ENCODE results near the gene SOBP. TPM values are rescaled to one million over a fixed set of nuclear protein-coding genes. Genes with fewer than 3 reads are reported as not detected.

Gene SOBP
- total and polyA plus RNA-seq, 2 experiments from 2014 or later: 1.5 to 3.0 TPM

DNA sequence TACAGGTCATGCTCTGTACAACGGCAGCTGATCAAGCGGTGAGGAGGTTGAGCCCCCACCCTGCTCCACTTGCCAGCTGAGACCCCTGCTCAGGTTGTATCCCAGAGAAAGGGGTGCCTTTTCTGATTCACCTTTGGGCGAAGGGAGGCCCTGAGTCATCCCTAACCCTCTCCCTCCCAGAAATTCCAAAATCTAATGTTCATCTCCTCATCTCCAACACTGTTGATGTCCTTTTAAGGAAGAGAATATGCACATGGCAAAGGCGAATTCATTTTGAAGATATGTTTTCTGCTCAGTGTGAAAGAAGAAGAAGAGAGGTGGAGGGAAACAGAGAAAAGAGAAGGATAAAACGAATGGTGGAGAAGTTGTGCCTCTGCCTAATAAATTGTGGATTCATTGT is 213.7 kb downstream of the SOBP start:
- H3K27ac ChIP-seq (ENCODE audit: low read depth): no peak overlapping the region
- ATAC-seq: no peak
- Mint-ChIP-seq H3K36me3 (ENCODE audit: low read depth) (no peaks in the 10 kb centered on the region), H3K9me3 (no peaks in the 10 kb centered on the region), H3K4me3 (no peak overlapping the region), H3K4me1 (peaks cover 29% of the 10 kb centered on the region), H3K27ac (no peak overlapping the region), H3K27me3 (ENCODE audit: insufficient read depth, low read depth, poor library complexity) (peaks cover 3% of the 10 kb centered on the region)
- peaks cover 5% of the 10 kb centered on the region; the same call in 1 of the 2 replicates for H3K9me2 ChIP-seq (ENCODE audit: insufficient read depth)
- no peak for DNase-seq (ENCODE audit: low spot score)
- H3K79me2 ChIP-seq (replicated peaks; ENCODE audit: insufficient read depth): no peaks in the 10 kb centered on the region
- H3K27me3 ChIP-seq (ENCODE audit: insufficient read depth): no peaks in the 10 kb centered on the region
- H3K36me3 ChIP-seq (ENCODE audit: insufficient read depth): no peaks in the 10 kb centered on the region
- H3K4me3 ChIP-seq: no peak overlapping the region
- H4K20me1 ChIP-seq (replicated peaks; ENCODE audit: insufficient read depth): no peaks in the 10 kb centered on the region
- no peak overlapping the region for H2AFZ ChIP-seq
- H3K4me2 ChIP-seq: no peak overlapping the region
- TF ChIP-seq EZH2phosphoT487 (IDR thresholded peaks at IDR 0.05; ENCODE audit: unreplicated experiment): no peak
- TF ChIP-seq, protein P1, sequence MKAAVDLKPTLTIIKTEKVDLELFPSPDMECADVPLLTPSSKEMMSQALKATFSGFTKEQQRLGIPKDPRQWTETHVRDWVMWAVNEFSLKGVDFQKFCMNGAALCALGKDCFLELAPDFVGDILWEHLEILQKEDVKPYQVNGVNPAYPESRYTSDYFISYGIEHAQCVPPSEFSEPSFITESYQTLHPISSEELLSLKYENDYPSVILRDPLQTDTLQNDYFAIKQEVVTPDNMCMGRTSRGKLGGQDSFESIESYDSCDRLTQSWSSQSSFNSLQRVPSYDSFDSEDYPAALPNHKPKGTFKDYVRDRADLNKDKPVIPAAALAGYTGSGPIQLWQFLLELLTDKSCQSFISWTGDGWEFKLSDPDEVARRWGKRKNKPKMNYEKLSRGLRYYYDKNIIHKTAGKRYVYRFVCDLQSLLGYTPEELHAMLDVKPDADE (IDR thresholded peaks at IDR 0.05): no peak
- TF ChIP-seq, protein P2, sequence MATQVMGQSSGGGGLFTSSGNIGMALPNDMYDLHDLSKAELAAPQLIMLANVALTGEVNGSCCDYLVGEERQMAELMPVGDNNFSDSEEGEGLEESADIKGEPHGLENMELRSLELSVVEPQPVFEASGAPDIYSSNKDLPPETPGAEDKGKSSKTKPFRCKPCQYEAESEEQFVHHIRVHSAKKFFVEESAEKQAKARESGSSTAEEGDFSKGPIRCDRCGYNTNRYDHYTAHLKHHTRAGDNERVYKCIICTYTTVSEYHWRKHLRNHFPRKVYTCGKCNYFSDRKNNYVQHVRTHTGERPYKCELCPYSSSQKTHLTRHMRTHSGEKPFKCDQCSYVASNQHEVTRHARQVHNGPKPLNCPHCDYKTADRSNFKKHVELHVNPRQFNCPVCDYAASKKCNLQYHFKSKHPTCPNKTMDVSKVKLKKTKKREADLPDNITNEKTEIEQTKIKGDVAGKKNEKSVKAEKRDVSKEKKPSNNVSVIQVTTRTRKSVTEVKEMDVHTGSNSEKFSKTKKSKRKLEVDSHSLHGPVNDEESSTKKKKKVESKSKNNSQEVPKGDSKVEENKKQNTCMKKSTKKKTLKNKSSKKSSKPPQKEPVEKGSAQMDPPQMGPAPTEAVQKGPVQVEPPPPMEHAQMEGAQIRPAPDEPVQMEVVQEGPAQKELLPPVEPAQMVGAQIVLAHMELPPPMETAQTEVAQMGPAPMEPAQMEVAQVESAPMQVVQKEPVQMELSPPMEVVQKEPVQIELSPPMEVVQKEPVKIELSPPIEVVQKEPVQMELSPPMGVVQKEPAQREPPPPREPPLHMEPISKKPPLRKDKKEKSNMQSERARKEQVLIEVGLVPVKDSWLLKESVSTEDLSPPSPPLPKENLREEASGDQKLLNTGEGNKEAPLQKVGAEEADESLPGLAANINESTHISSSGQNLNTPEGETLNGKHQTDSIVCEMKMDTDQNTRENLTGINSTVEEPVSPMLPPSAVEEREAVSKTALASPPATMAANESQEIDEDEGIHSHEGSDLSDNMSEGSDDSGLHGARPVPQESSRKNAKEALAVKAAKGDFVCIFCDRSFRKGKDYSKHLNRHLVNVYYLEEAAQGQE (IDR thresholded peaks at IDR 0.05; ENCODE audit: unreplicated experiment): no peak
- TF ChIP-seq ZNF331 (CRISPR knock-in tag; IDR thresholded peaks at IDR 0.05; ENCODE audit: low read depth): no peak
- no peak for TF ChIP-seq NANOG (IDR thresholded peaks at IDR 0.05; ENCODE audit: borderline replicate concordance)
- TF ChIP-seq, protein P3, sequence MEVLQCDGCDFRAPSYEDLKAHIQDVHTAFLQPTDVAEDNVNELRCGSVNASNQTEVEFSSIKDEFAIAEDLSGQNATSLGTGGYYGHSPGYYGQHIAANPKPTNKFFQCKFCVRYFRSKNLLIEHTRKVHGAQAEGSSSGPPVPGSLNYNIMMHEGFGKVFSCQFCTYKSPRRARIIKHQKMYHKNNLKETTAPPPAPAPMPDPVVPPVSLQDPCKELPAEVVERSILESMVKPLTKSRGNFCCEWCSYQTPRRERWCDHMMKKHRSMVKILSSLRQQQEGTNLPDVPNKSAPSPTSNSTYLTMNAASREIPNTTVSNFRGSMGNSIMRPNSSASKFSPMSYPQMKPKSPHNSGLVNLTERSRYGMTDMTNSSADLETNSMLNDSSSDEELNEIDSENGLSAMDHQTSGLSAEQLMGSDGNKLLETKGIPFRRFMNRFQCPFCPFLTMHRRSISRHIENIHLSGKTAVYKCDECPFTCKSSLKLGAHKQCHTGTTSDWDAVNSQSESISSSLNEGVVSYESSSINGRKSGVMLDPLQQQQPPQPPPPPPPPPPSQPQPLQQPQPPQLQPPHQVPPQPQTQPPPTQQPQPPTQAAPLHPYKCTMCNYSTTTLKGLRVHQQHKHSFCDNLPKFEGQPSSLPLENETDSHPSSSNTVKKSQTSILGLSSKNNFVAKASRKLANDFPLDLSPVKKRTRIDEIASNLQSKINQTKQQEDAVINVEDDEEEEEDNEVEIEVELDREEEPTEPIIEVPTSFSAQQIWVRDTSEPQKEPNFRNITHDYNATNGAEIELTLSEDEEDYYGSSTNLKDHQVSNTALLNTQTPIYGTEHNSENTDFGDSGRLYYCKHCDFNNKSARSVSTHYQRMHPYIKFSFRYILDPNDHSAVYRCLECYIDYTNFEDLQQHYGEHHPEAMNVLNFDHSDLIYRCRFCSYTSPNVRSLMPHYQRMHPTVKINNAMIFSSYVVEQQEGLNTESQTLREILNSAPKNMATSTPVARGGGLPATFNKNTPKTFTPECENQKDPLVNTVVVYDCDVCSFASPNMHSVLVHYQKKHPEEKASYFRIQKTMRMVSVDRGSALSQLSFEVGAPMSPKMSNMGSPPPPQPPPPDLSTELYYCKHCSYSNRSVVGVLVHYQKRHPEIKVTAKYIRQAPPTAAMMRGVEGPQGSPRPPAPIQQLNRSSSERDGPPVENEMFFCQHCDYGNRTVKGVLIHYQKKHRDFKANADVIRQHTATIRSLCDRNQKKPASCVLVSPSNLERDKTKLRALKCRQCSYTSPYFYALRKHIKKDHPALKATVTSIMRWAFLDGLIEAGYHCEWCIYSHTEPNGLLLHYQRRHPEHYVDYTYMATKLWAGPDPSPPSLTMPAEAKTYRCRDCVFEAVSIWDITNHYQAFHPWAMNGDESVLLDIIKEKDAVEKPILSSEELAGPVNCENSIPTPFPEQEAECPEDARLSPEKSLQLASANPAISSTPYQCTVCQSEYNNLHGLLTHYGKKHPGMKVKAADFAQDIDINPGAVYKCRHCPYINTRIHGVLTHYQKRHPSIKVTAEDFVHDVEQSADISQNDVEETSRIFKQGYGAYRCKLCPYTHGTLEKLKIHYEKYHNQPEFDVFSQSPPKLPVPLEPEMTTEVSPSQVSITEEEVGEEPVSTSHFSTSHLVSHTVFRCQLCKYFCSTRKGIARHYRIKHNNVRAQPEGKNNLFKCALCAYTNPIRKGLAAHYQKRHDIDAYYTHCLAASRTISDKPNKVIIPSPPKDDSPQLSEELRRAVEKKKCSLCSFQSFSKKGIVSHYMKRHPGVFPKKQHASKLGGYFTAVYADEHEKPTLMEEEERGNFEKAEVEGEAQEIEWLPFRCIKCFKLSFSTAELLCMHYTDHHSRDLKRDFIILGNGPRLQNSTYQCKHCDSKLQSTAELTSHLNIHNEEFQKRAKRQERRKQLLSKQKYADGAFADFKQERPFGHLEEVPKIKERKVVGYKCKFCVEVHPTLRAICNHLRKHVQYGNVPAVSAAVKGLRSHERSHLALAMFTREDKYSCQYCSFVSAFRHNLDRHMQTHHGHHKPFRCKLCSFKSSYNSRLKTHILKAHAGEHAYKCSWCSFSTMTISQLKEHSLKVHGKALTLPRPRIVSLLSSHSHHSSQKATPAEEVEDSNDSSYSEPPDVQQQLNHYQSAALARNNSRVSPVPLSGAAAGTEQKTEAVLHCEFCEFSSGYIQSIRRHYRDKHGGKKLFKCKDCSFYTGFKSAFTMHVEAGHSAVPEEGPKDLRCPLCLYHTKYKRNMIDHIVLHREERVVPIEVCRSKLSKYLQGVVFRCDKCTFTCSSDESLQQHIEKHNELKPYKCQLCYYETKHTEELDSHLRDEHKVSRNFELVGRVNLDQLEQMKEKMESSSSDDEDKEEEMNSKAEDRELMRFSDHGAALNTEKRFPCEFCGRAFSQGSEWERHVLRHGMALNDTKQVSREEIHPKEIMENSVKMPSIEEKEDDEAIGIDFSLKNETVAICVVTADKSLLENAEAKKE (CRISPR knock-in tag; IDR thresholded peaks at IDR 0.05): no peak
- TF ChIP-seq, protein P4, sequence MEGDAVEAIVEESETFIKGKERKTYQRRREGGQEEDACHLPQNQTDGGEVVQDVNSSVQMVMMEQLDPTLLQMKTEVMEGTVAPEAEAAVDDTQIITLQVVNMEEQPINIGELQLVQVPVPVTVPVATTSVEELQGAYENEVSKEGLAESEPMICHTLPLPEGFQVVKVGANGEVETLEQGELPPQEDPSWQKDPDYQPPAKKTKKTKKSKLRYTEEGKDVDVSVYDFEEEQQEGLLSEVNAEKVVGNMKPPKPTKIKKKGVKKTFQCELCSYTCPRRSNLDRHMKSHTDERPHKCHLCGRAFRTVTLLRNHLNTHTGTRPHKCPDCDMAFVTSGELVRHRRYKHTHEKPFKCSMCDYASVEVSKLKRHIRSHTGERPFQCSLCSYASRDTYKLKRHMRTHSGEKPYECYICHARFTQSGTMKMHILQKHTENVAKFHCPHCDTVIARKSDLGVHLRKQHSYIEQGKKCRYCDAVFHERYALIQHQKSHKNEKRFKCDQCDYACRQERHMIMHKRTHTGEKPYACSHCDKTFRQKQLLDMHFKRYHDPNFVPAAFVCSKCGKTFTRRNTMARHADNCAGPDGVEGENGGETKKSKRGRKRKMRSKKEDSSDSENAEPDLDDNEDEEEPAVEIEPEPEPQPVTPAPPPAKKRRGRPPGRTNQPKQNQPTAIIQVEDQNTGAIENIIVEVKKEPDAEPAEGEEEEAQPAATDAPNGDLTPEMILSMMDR (conservative IDR thresholded peaks at IDR 0.05; ENCODE audit: low read depth in 2 of 2): no peak
- TF ChIP-seq POLR2AphosphoS5 (IDR thresholded peaks at IDR 0.05; ENCODE audit: low read depth): no peak
- no peak for TF ChIP-seq STAT1 (IDR thresholded peaks at IDR 0.05; ENCODE audit: unreplicated experiment)
- no peak for TF ChIP-seq ZNF114 (CRISPR knock-in tag; IDR thresholded peaks at IDR 0.05)
- no peak for TF ChIP-seq JUNB (IDR thresholded peaks at IDR 0.05; ENCODE audit: unreplicated experiment)
- TF ChIP-seq CREB1 (CRISPR knock-in tag; IDR thresholded peaks at IDR 0.05; ENCODE audit: low read depth): no peak
- TF ChIP-seq EZH2 (IDR thresholded peaks at IDR 0.05; ENCODE audit: low read depth, unreplicated experiment): no peak
- H3K4me1 ChIP-seq (ENCODE audit: insufficient read depth): peaks cover 13% of the 10 kb centered on the region
- H3F3A ChIP-seq (replicated peaks; ENCODE audit: low read depth): no peaks in the 10 kb centered on the region
